HepG2 (cell line): ENCODE data around the gene ENKUR. TPM values are rescaled to one million over a fixed set of nuclear protein-coding genes. Genes with fewer than 3 reads are reported as not detected.

Source experiments
- ARID3A ChIP-seq: IDR thresholded peaks from 2 replicates; pipeline ENCODE4 v1.6.1; 2012; ENCODE audit warnings: low read depth, low read length, improper control_type of control experiment
- ELK4 ChIP-seq: sonication (generic); formaldehyde crosslinking; IDR thresholded peaks from 2 replicates; pipeline ENCODE4 v1.9.0; 2021; ENCODE audit warnings: missing genetic modification reagents, borderline replicate concordance
- EZH2 ChIP-seq: conservative IDR thresholded peaks from 2 replicates; pipeline ENCODE4 v1.6.1; 2012; ENCODE audit warnings: mild to moderate bottlenecking, low read depth, low read length, moderate library complexity
- HDAC6 ChIP-seq: fragments of 200-600 bp; sonication (generic); IDR thresholded peaks from 2 replicates; pipeline ENCODE4 v1.7.0; 2017; ENCODE audit warnings: mild to moderate bottlenecking, antibody characterized with exemption, low read length, low read depth
- HMGXB4 ChIP-seq, 2 experiments: sonication (generic) in 1 of 2; formaldehyde crosslinking in 1 of 2; IDR thresholded peaks; 2 replicates each; pipeline versions ENCODE4 v1.4.0 to v1.6.1; 2018 to 2020; ENCODE audit warnings: missing genetic modification reagents in 2 of 2, borderline replicate concordance in 1 of 2, low read depth in 1 of 2, mild to moderate bottlenecking in 1 of 2, missing biosample characterization in 1 of 2
- KLF13 ChIP-seq: sonication (generic); formaldehyde crosslinking; IDR thresholded peaks from 2 replicates; pipeline ENCODE4 v1.4.0; 2020; ENCODE audit warnings: mild to moderate bottlenecking, missing genetic modification reagents
- MED13 ChIP-seq: sonication (generic); formaldehyde crosslinking; IDR thresholded peaks from 2 replicates; pipeline ENCODE4 v1.5.0; 2020; ENCODE audit warnings: missing genetic modification reagents
- RBAK ChIP-seq: sonication (generic); formaldehyde crosslinking; IDR thresholded peaks from 2 replicates; pipeline ENCODE4 v1.5.1; 2020; ENCODE audit warnings: mild to moderate bottlenecking, missing genetic modification reagents
- SOX13 ChIP-seq, 3 experiments: fragments of 450-650 bp in 1 of 3; sonication (generic) in 1 of 3; formaldehyde crosslinking in 1 of 3; IDR thresholded peaks in 2 of 3; conservative IDR thresholded peaks in 1 of 3; 2 replicates each; pipeline versions ENCODE4 v1.5.0 to v1.6.1; 2016 to 2020; ENCODE audit warnings: antibody characterized with exemption in 1 of 3, mild to moderate bottlenecking in 1 of 3, missing compliant biosample characterization in 1 of 3, missing genetic modification reagents in 1 of 3, moderate library complexity in 1 of 3
- ZNF234 ChIP-seq: sonication (generic); formaldehyde crosslinking; conservative IDR thresholded peaks from 2 replicates; pipeline ENCODE4 v1.5.1; 2020; ENCODE audit warnings: mild to moderate bottlenecking, missing genetic modification reagents
- ZNF281 ChIP-seq: sonication (generic); formaldehyde crosslinking; IDR thresholded peaks from 2 replicates; pipeline ENCODE4 v1.4.0; 2020; ENCODE audit warnings: missing genetic modification reagents, borderline replicate concordance
- ZNF33B ChIP-seq: sonication (generic); formaldehyde crosslinking; IDR thresholded peaks from 2 replicates; pipeline ENCODE4 v1.5.1; 2020; ENCODE audit warnings: mild to moderate bottlenecking, missing genetic modification reagents
- ZNF446 ChIP-seq: sonication (generic); formaldehyde crosslinking; IDR thresholded peaks from 2 replicates; pipeline ENCODE4 v1.5.0; 2020; ENCODE audit warnings: mild to moderate bottlenecking, missing genetic modification reagents
- ZNF564 ChIP-seq: sonication (generic); formaldehyde crosslinking; IDR thresholded peaks from 2 replicates; pipeline ENCODE4 v1.8.1; 2023; ENCODE audit warnings: mild to moderate bottlenecking, missing genetic modification reagents
- ZNF614 ChIP-seq: IDR thresholded peaks from 2 replicates; pipeline ENCODE4 v1.6.1; 2018; ENCODE audit warnings: missing biosample characterization, missing genetic modification reagents, inconsistent platforms, borderline replicate concordance
- ZNF772 ChIP-seq: sonication (generic); formaldehyde crosslinking; IDR thresholded peaks from 2 replicates; pipeline ENCODE4 v1.5.0; 2020; ENCODE audit warnings: mild to moderate bottlenecking, missing genetic modification reagents
- ZNF784 ChIP-seq: sonication (generic); formaldehyde crosslinking; IDR thresholded peaks from 2 replicates; pipeline ENCODE4 v1.5.1; 2020; ENCODE audit warnings: missing genetic modification reagents, mild to moderate bottlenecking, borderline replicate concordance
- polyA plus RNA-seq, 8 experiments: library from polyadenylated mRNA; depleted of rRNA in 3 of 8; stranded (reverse) in 7 of 8; unstranded in 1 of 8; fragments of >200 nt; fragmentation: Illumina TruSeq in 4 of 8; extraction: Trizol in 4 of 8; gene quantifications; 2 replicates each; pipeline versions ENCODE4 v1.2.1 to v1.2.3, GENCODE V29; 2011 to 2016; ENCODE audit warnings: low read depth in 4 of 8, missing spikeins in 1 of 8, mixed read lengths in 1 of 8; ENCODE audit not compliant: insufficient read depth in 1 of 8
- total RNA-seq, 5 experiments: library from RNA; depleted of rRNA; stranded (reverse); fragments of >200 nt; fragmentation: Illumina TruSeq; extraction: Trizol; gene quantifications; 2 replicates each; pipeline ENCODE4 v1.2.3, GENCODE V29; 2016; ENCODE audit warnings: low read depth in 1 of 5

ENKUR gene
- total and polyA plus RNA-seq, 2 of the 13 experiments (the other 11 are each of a cell fraction or from before 2014, with no cell fraction given) = 0.15 TPM

GRCh38 chr10:25016376-25017153, 607 bp upstream of the ENKUR start, which contains the start of gene THNSL1 (continued):
- TF ChIP-seq ZNF234 (CRISPR knock-in tag) (peak; percentile 26), RBAK (CRISPR knock-in tag) (no peak), MED13 (CRISPR knock-in tag) (peak; percentile 80), ZNF614 (CRISPR knock-in tag) (0 out of 2 replicates have a peak, but pooled peaks have one; percentile 16), ZNF281 (CRISPR knock-in tag) (peak; percentile 45; the same call in 1 of the 2 replicates), ZNF446 (CRISPR knock-in tag) (peak; percentile 98), EZH2 (no peak), HDAC6 (no peak), ZNF772 (CRISPR knock-in tag) (no peak), SOX13 (IDR thresholded peaks at IDR 0.05) (no peak), SOX13 (CRISPR knock-in tag; conservative IDR thresholded peaks at IDR 0.05 in 1 of 2, IDR thresholded peaks at IDR 0.05 in 1 of 2) (peak in 1 of 2 experiments; percentile 35; a peak in 1 of 4 replicates), HMGXB4 (CRISPR knock-in tag; IDR thresholded peaks at IDR 0.05; ENCODE audit: borderline replicate concordance in 1 of 2, low read depth in 1 of 2) (peak; percentile 64 to 74), ARID3A (no peak), ZNF564 (CRISPR knock-in tag) (peak; percentile 94), ZNF33B (CRISPR knock-in tag) (peak; percentile 80), ZNF784 (CRISPR knock-in tag) (peak; percentile 91), KLF13 (CRISPR knock-in tag) (peak; percentile 39; the same call in 1 of the 2 replicates), ELK4 (CRISPR knock-in tag) (peak; percentile 69; the same call in 1 of the 2 replicates)
